ENCODE data around the gene NPHP4. TPM values are rescaled to one million over a fixed set of nuclear protein-coding genes. Genes with fewer than 3 reads are reported as not detected.
"Not testable (repeated sequence)": the region's sequence is repeated elsewhere in the genome, so short reads cannot be mapped to it uniquely, and the experiment has no call there.

Gene NPHP4
- total RNA-seq, 2 experiments from 2014 or later, result 15.4 to 20.3 TPM

- no peaks in the 10 kb centered on the region for H3K27me3 Mint-ChIP-seq
- H3K4me1 Mint-ChIP-seq, result peaks cover 77% of the 10 kb centered on the region
- no peak for DNase-seq
- peak overlapping the region; percentile 98 for H3K27ac Mint-ChIP-seq
- H3K9me3 Mint-ChIP-seq (ENCODE audit: low read depth), result no peaks in the 10 kb centered on the region
- ATAC-seq, result no peak
- CTCF ChIA-PET, result interaction anchor here (0.6 to 0.9 kb wide), 2 partner anchors 13 to 40 kb away, joined by 3 to 4 read pairs; no protein-coding TSS in a partner anchor
- peaks cover 60% of the 10 kb centered on the region for H3K36me3 Mint-ChIP-seq
- H3K4me3 Mint-ChIP-seq, result peak overlapping the region; percentile 12
These were observed 38.5 kb upstream of the NPHP4 start for GRCh38 chr1:6030547-6031261.

GRCh38 chr1:6030132-6030531 lies 37.9 kb upstream of the NPHP4 start:
- CTCF ChIA-PET, result interaction anchor here (0.9 kb wide), 1 partner anchor 39 kb away, joined by 3 read pairs; no protein-coding TSS in a partner anchor
- Mint-ChIP-seq H3K27ac (peak overlapping the region; percentile 98), H3K9me3 (ENCODE audit: low read depth) (no peaks in the 10 kb centered on the region), H3K4me1 (peaks cover 76% of the 10 kb centered on the region), H3K27me3 (no peaks in the 10 kb centered on the region), H3K36me3 (peaks cover 57% of the 10 kb centered on the region), H3K4me3 (peak overlapping the region; percentile 12)
- ATAC-seq (no peak), DNase-seq (no peak)

- H3K36me3 Mint-ChIP-seq, result peaks cover 53% of the 10 kb centered on the region
- ATAC-seq (no peak), DNase-seq (no peak)
- H3K4me1 Mint-ChIP-seq, result peaks cover 72% of the 10 kb centered on the region
- CTCF ChIA-PET, result interaction anchor here (1.3 kb wide), 1 partner anchor 176 kb away, joined by 4 read pairs; the partner anchor contains the start of gene RNF207
- no peaks in the 10 kb centered on the region for H3K27me3 Mint-ChIP-seq
- peak overlapping the region; percentile 98 for H3K27ac Mint-ChIP-seq
- no peaks in the 10 kb centered on the region for H3K9me3 Mint-ChIP-seq (ENCODE audit: low read depth)
- peak overlapping the region; percentile 83 for H3K4me3 Mint-ChIP-seq
These were observed 37.1 kb upstream of the NPHP4 start for GRCh38 chr1:6029351-6029750.

- peak overlapping the region; percentile 83 for H3K4me3 Mint-ChIP-seq
- H3K36me3 Mint-ChIP-seq, result peaks cover 54% of the 10 kb centered on the region
These were observed 36.0 kb upstream of the NPHP4 start for GRCh38 chr1:6028042-6028850.

GRCh38 chr1:6027591-6027990 lies 35.4 kb upstream of the NPHP4 start:
- Mint-ChIP-seq H3K9me3 (ENCODE audit: low read depth) (no peaks in the 10 kb centered on the region), H3K4me3 (peak overlapping the region; percentile 83), H3K27ac (peak overlapping the region; percentile 98), H3K4me1 (peaks cover 61% of the 10 kb centered on the region), H3K36me3 (peaks cover 49% of the 10 kb centered on the region), H3K27me3 (no peaks in the 10 kb centered on the region)
- DNase-seq, result peak; percentile 79
- ATAC-seq, result peak; percentile 25
- CTCF ChIA-PET, result interaction anchor here (1.0 to 1.4 kb wide), 3 partner anchors 24 to 167 kb away, joined by 3 to 10 read pairs (median 3); no protein-coding TSS in a partner anchor

More at GRCh38 chr1:6028042-6028850, 36.0 kb upstream of the NPHP4 start:
- H3K27ac Mint-ChIP-seq, result peak overlapping the region; percentile 98
- DNase-seq, result peak; percentile 90
- H3K4me1 Mint-ChIP-seq, result peaks cover 67% of the 10 kb centered on the region
- CTCF ChIA-PET, result interaction anchor here (1.0 to 1.3 kb wide), 3 partner anchors 25 to 177 kb away, joined by 3 to 10 read pairs (median 4); partner anchors contain the start of gene RNF207
- ATAC-seq, result peak; percentile 53
- no peaks in the 10 kb centered on the region for H3K27me3 Mint-ChIP-seq
- no peaks in the 10 kb centered on the region for H3K9me3 Mint-ChIP-seq (ENCODE audit: low read depth)

GRCh38 chr1:6026095-6026809 lies 34.0 kb upstream of the NPHP4 start:
- CTCF ChIA-PET, result interaction anchor here (1.0 to 3.1 kb wide), 6 partner anchors 8 to 179 kb away, joined by 3 to 16 read pairs (median 4); partner anchors contain the start of gene NPHP4
- Mint-ChIP-seq H3K9me3 (ENCODE audit: low read depth) (peaks cover 2% of the 10 kb centered on the region), H3K27me3 (no peaks in the 10 kb centered on the region), H3K4me3 (peak overlapping the region; percentile 83), H3K4me1 (peaks cover 50% of the 10 kb centered on the region), H3K27ac (peak overlapping the region; percentile 98), H3K36me3 (peaks cover 50% of the 10 kb centered on the region)
- peak; percentile 98 for DNase-seq
- ATAC-seq, result peak; percentile 83

GRCh38 chr1:6025269-6026094 lies 33.3 kb upstream of the NPHP4 start:
- no peaks in the 10 kb centered on the region for H3K27me3 Mint-ChIP-seq
- no peak for DNase-seq
- peaks cover 2% of the 10 kb centered on the region for H3K9me3 Mint-ChIP-seq (ENCODE audit: low read depth)
- H3K36me3 Mint-ChIP-seq, result peaks cover 43% of the 10 kb centered on the region
- CTCF ChIA-PET, result interaction anchor here (0.9 to 3.1 kb wide), 6 partner anchors 11 to 210 kb away, joined by 3 to 16 read pairs (median 4); partner anchors contain the start of genes ICMT and NPHP4
- no peak for ATAC-seq
- H3K27ac Mint-ChIP-seq, result peak overlapping the region; percentile 98
- peaks cover 43% of the 10 kb centered on the region for H3K4me1 Mint-ChIP-seq
- H3K4me3 Mint-ChIP-seq, result peak overlapping the region; percentile 83

GRCh38 chr1:6024376-6024775 lies 32.2 kb upstream of the NPHP4 start:
- Mint-ChIP-seq H3K4me1 (peaks cover 32% of the 10 kb centered on the region), H3K27me3 (no peaks in the 10 kb centered on the region), H3K9me3 (ENCODE audit: low read depth) (peaks cover 2% of the 10 kb centered on the region), H3K36me3 (peaks cover 41% of the 10 kb centered on the region), H3K27ac (peak overlapping the region; percentile 16), H3K4me3 (no peak overlapping the region)
- ATAC-seq, result no peak
- no peak for DNase-seq
- CTCF ChIA-PET, result interaction anchor here (0.9 to 3.1 kb wide), 4 partner anchors 13 to 211 kb away, joined by 3 to 16 read pairs (median 5); partner anchors contain the start of genes ICMT and NPHP4

GRCh38 chr1:6023346-6023745 lies 31.1 kb upstream of the NPHP4 start:
- Mint-ChIP-seq H3K9me3 (ENCODE audit: low read depth) (peaks cover 2% of the 10 kb centered on the region), H3K36me3 (peaks cover 33% of the 10 kb centered on the region), H3K4me3 (no peak overlapping the region), H3K4me1 (peaks cover 22% of the 10 kb centered on the region), H3K27ac (no peak overlapping the region), H3K27me3 (no peaks in the 10 kb centered on the region)
- ATAC-seq (no peak), DNase-seq (no peak)
- CTCF ChIA-PET, result no interaction called here

GRCh38 chr1:6022193-6022592 lies 30.0 kb upstream of the NPHP4 start:
- ATAC-seq (no peak), DNase-seq (no peak)
- no peaks in the 10 kb centered on the region for H3K27me3 Mint-ChIP-seq
- peaks cover 2% of the 10 kb centered on the region for H3K9me3 Mint-ChIP-seq (ENCODE audit: low read depth)
- H3K4me1 Mint-ChIP-seq, result peaks cover 12% of the 10 kb centered on the region
- H3K27ac Mint-ChIP-seq, result no peak overlapping the region
- H3K4me3 Mint-ChIP-seq, result no peak overlapping the region
- peaks cover 24% of the 10 kb centered on the region for H3K36me3 Mint-ChIP-seq
- CTCF ChIA-PET, result no interaction called here

- peaks cover 2% of the 10 kb centered on the region for H3K9me3 Mint-ChIP-seq (ENCODE audit: low read depth)
- DNase-seq (no peak), ATAC-seq (no peak)
- H3K36me3 Mint-ChIP-seq, result peaks cover 29% of the 10 kb centered on the region
- H3K27me3 Mint-ChIP-seq, result no peaks in the 10 kb centered on the region
- no peak overlapping the region for H3K27ac Mint-ChIP-seq
- CTCF ChIA-PET, result interaction anchor here (0.9 kb wide), 1 partner anchor 23 kb away, joined by 3 read pairs; no protein-coding TSS in a partner anchor
- no peak overlapping the region for H3K4me3 Mint-ChIP-seq
- H3K4me1 Mint-ChIP-seq, result peaks cover 2% of the 10 kb centered on the region
These were observed 27.1 kb upstream of the NPHP4 start for GRCh38 chr1:6019166-6019845.

- ATAC-seq; H3K27ac Mint-ChIP-seq; H3K9me3 Mint-ChIP-seq (ENCODE audit: low read depth); H3K4me3 Mint-ChIP-seq; CTCF ChIA-PET; H3K4me1 Mint-ChIP-seq; H3K27me3 Mint-ChIP-seq; DNase-seq: not testable (repeated sequence)
- H3K36me3 Mint-ChIP-seq, result peaks cover 27% of the 10 kb centered on the region
These were observed 25.4 kb upstream of the NPHP4 start for GRCh38 chr1:6017654-6018053.

Measured in activated CD8-positive, alpha-beta memory T cell treated with anti-CD3 and anti-CD28 coated beads, Interleukin-2, amount 10 ng/mL, durations not matched to agents 7 days and 5 days (primary cell).